HG03039 (cell line): ENCODE data around the gene EEF2.

ENCODE experiments used
- ATAC-seq: cut with Tn5 transposase; IDR thresholded peaks from one replicate; pipeline ENCODE4 v1.9.1; 2021; ENCODE audit warnings: mild to moderate bottlenecking, moderate library complexity; ENCODE audit not compliant: unreplicated experiment

The EEF2 gene

GRCh38 chr19:3984908-3985642 is at the start of gene EEF2:
Gene EEF2 (minus strand): TSS chr19:3985463. CDS start chr19:3985380, 83 bp downstream.
- peak; percentile 48 for ATAC-seq

GRCh38 chr19:4034048-4035017 is 49.1 kb upstream of the EEF2 start:
- ATAC-seq, result no peak

- ATAC-seq, result no peak
Observed at GRCh38 chr19:4033028-4033956, 48.0 kb upstream of the EEF2 start.

- ATAC-seq, result no peak
Observed at GRCh38 chr19:4032436-4032835, 47.2 kb upstream of the EEF2 start.

- ATAC-seq, result no peak
Observed at GRCh38 chr19:4031420-4031819, 46.2 kb upstream of the EEF2 start.

GRCh38 chr19:4030981-4031380 is 45.7 kb upstream of the EEF2 start:
- ATAC-seq, result no peak

- ATAC-seq, result no peak
Observed at GRCh38 chr19:4030552-4030951, 45.3 kb upstream of the EEF2 start.

GRCh38 chr19:4029247-4029614 is 44.0 kb upstream of the EEF2 start:
- ATAC-seq, result no peak

GRCh38 chr19:4028334-4029246 is 43.3 kb upstream of the EEF2 start:
- no peak for ATAC-seq

- no peak for ATAC-seq
Observed at GRCh38 chr19:4027146-4027545, 41.9 kb upstream of the EEF2 start.

GRCh38 chr19:4025317-4025716 is 40.1 kb upstream of the EEF2 start:
- ATAC-seq, result no peak

- no peak for ATAC-seq
Observed at GRCh38 chr19:4023600-4024398, 38.5 kb upstream of the EEF2 start.

GRCh38 chr19:4019578-4019977 is 34.3 kb upstream of the EEF2 start:
- ATAC-seq, result no peak

GRCh38 chr19:4018775-4019504 is 33.7 kb upstream of the EEF2 start:
- no peak for ATAC-seq

GRCh38 chr19:4018140-4018613 is 32.9 kb upstream of the EEF2 start:
- no peak for ATAC-seq

- no peak for ATAC-seq
Observed at GRCh38 chr19:4016903-4017638, 31.8 kb upstream of the EEF2 start.

- no peak for ATAC-seq
Observed at GRCh38 chr19:4016486-4016885, 31.2 kb upstream of the EEF2 start.
